Measurements from ENCODE around the gene HCFC1R1.

The HCFC1R1 gene

DNA sequence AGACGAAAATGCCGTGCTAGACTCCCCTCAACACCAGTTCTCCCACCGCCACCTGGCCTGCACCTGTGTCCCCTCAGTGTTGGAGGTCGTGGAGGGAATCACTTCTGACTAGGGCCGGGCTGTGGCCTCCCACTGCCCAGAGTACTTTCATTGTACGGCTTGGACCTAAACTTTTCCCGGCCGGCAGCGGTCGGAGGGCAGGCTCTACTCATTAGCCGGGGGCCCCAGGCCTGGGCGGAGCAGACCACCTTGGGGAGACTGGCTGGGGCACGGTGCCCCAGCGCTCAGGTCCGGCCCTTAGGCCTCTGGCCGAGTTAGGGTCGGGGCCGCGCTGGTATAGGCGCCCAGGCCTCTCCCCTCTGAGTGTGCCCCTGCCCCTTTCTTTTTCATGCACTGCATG, 6.4 kb downstream of the HCFC1R1 start:
- DNase-seq = no peak

DNA sequence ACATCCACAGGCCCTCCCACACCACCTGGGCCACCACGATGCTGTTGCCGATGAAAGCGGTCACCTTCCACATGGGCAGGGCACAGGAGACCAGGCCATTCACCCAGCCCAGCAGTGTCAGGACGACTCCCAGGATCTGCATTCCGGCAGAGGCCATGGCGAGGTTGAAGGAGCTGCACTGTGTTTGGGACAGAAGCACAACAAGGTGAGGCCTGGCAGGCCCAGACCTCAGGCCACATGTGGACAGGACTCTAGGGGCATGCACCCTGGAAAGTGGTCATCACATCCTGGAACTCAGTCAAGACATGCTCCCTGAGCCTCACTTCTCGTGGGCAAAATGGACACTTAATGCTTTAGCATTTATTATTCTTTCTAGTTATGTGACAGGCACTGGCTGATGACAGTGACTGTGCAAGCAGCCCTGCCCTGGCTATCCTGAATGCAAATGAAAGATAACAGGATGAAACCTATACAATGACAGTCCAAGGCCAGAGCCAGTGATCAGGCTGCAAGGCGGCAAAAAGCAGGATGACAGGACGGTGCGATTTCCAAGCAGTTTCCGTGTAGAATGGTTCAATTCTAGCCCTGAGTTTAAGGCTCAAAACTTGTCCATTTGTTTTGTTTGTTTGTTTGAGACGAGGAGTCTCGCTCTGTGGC, 7.7 kb downstream of the HCFC1R1 start:
- DNase-seq = no peak

DNA sequence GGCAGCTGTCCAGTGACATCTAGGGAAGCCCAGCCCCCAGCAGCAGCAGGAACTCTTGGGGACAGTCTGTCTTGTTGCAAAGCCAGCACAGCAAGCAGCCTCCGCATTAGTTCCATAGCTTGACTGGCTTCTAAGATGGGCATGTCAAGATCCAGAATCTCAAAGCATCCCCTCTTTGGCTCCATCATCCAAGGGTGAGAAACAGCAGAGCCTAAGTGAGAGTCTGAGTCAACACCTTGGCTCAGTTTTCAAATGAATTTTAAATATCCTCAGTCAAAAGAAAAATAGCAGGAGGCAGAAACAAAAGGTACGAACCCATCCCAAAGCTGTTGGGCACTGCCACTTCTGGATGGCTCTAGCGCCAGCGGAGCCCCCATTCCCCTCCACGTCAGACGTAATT, 8.8 kb downstream of the HCFC1R1 start:
- DNase-seq = no peak

DNA sequence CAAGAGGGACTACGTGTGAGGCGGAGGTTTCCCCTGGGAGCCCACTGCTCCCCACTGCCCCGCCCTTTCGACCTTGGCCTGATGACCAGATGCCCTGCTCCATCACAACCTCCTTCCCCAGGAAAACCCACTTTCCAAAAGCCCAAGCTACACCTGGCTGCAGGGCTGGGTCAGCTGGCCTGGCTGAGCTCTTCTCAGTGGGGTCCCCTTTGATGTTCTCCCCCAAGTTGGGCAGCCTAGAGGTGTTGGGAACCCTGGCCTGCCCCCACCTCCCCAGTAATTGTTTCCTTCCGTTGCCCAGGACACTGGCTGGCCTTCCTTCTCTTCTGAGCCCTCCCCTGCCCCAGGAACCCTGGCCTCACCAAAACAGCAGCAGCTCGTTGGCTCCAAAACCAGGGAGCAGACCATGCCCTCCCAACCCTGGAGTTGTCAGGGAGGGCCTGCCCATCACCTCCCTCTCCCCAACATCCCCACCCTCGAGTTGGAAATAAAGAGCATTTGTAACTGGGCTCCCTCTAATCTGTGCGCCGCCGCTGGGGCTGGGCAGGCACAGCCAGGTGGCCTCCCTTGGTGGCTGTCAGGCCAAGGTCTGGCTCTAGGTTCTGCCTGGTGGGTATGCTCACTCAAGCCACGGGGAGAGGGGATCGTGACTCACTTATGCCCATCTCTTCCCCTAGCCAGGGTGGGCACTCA, 9.6 kb downstream of the HCFC1R1 start:
- DNase-seq = no peak

DNA sequence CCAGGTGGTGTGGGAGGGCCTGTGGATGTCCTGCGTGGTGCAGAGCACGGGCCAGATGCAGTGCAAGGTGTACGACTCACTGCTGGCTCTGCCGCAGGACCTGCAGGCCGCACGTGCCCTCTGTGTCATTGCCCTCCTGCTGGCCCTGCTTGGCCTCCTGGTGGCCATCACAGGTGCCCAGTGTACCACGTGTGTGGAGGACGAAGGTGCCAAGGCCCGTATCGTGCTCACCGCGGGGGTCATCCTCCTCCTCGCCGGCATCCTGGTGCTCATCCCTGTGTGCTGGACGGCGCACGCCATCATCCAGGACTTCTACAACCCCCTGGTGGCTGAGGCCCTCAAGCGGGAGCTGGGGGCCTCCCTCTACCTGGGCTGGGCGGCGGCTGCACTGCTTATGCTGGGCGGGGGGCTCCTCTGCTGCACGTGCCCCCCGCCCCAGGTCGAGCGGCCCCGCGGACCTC, 10.2 kb downstream of the HCFC1R1 start:
- DNase-seq = no peak

DNA sequence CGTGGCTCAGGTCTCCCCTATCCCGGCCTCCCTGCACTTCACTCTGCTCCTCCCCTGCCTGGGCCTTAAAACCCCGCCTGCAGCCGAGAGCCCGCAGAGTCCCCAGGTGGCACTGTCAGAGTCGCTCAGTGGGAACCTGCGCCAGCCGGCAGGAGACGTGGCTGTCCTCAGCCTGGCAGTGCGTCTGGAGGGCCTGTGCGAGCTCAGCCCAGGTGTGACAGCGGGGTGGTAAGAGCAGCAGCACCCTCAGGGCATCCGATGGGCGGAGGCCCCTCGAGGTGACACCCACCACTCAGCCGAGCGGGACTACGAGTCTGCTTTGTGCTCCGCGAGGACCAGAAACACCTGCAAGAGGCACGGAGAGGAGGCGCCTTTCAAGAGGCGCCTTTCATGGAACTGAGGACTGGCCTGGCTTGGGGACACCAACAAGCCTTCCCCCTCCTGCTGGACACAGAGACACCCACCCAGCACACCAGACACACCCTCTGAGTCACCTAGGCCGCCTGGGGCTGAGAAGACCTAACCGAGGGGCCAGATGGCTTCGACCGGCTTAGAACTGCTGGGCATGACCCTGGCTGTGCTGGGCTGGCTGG, 10.8 kb downstream of the HCFC1R1 start, which contains the start of gene CLDN9:
TSS of gene CLDN9 (plus strand) at position 96 of the 593 bp plus-strand sequence. CDS start at position 536, 440 bp downstream.
- DNase-seq = no peak

DNA sequence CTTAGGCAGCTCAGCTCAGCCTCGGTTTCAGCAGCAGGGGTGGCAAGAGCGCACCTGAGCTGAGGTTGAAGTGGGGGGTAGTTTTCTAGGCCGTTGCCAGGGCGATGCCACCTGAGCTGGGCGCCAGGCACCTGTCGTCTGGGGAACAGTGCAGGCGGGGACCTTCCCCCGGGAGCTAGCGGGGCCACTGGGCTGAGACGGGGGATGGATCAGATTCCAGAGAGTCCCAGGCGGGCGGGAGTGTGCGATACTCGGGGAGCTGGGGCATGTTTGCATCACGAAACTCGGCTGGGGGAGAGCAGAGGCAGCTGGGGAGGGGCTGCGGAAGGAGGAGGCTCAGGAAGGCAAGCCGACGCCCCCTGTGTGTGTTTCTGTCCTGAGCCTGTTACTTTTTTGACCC, 11.5 kb downstream of the HCFC1R1 start:
- DNase-seq = no peak

DNA sequence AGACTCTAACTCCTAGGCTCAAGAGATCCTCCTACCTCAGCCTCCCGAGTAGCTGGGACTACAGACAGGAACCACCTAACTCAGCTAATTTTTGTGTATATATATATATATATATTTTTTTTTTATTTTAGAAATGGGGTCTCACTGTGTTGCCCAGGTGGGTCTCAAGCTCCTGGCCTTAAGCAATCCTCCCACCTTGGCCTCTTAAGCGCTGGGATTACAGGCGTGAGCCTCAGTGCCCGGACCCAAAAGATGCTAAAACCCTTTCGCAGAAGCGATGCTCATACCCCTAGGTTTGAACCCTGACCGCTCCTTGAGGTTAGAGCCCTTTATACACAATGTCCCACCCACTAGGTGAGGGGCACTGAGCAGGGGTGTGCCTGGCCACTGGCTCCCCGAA, 13.2 kb downstream of the HCFC1R1 start:
- no peak for DNase-seq

DNA sequence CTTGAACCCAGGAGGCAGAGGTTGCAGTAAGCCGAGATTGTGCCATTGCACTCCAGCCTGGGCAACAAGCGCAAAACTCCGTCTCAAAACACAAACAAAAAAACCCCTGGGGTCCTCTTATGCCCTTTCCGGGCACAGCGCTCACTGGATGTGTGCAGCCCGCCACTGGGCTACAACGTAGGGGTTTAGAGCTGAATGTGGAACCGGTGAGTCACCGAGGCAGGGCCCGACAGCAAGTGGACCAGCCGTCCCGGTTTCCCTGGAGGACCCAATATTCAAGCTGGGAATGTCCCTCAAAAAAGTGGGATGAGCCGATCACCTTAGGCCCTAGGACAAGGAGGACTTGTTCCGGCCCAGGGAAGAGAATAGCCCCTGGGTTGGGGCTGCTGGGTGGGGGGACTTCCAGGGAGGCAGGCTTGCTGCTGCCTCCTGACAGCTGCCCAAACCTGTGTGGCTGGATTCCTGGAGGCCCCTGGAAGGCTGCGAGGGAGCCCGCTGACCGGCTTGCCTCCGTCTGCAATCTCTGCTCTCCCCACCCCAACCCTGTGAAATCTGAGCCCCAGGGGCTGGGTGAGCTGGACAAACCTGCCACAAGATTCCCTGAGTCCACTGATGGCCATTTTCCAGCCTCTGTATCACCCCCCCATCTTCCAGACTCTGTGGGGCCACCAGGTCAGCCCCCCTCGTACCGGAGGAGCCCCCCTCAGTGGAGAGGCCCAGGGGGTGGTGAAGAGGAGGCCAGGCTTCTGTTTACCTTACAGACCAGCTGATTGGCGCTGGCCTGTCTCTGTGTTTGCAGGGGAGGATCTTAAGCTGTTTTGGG, 14.0 kb downstream of the HCFC1R1 start:
- no peak for DNase-seq

DNA sequence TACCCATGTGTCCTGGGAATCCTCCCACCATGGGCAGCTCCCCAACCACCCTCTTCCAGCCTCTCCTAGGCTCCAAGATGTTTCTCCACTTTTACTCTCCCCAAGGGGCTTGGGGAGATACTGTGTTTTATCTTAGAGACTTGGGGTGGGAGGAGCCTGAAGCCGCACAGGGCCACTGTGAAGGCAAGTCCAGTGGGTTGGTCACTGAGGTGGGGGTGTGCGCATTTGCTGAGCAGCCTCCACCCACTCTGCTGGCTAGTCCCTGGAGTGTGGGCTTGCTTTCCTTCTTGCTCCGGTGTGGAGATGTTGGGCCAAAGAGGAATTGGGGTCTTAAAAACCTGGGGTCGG, 15.1 kb downstream of the HCFC1R1 start:
- DNase-seq = no peak

DNA sequence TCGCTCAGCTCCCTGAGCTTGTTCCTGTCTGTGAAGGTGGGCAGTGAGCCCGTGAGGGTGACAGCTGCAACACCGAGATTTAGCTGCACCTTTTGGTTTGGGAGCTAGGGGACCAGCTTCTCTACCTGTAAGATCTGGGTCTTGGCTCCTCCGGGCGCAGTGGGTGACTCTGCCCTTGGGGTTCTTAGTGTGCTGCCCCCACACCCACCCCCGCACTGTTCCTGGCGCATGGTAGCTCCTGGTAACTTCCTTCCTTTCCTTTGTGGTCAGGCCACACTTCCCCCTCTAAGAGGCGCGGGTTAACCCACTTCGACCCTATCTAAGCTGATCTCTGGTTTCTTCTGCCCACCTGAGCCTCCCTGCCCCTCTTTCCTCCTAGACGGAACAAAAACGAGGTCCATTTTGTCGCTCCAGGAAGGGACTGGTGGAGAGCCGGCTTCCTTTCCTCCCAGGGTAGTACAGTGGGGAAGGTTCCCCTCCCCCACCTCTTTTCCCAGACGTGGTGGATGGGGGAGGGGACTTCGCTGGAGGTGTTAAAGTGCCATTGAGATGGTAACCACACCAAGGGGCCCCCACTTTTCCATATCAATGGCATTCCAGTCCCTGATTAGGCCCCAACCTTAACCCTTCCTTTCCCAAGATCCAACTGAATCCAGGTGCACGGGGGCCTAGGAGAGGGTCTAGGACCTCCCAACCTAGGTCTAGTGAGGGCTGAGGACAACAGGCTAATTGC, 15.6 kb downstream of the HCFC1R1 start:
- no peak for DNase-seq

DNA sequence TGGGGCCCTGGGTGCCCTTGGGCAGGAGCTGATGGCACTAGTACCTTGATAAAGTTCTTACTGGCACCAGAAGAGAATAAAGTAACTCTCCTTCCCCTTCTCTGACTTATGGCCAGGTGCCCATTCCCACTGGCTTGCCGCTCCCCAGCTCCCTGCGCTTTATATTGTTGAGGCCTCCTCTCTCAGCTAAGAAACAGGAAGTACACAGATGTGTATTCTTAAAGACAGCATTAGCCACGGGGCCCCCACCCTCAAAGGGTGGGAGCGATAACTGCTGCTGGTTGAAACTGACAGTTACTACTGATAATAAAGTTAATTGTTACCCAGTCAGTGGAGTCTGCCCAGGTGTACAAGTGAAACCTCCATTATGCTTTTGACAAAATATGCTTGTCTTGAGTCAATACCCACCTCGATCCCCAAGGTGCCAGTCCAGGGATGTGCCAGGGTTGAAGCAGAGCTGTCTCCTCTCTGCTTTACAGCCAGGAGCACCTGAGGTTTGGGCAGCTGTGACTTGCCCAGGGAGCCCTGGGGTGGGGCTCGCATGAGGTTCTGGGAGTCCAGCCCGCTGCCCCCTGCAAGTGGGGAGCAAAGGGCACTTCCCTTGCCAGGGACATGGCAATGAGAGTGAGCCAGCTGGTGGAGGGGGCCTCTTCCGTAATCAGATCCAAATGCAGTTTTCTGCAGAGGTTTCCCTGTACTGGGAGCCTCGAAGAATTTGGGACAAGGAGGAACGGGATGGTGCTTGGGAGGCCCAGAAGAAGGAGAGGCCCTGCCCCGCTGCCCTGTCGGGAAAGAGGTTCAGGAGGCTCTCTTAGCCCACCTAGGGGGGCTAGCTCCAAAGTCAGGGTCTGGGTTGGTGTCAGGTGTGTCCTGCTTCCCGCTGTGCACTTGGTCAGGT, 16.4 kb downstream of the HCFC1R1 start:
- DNase-seq = no peak

DNA sequence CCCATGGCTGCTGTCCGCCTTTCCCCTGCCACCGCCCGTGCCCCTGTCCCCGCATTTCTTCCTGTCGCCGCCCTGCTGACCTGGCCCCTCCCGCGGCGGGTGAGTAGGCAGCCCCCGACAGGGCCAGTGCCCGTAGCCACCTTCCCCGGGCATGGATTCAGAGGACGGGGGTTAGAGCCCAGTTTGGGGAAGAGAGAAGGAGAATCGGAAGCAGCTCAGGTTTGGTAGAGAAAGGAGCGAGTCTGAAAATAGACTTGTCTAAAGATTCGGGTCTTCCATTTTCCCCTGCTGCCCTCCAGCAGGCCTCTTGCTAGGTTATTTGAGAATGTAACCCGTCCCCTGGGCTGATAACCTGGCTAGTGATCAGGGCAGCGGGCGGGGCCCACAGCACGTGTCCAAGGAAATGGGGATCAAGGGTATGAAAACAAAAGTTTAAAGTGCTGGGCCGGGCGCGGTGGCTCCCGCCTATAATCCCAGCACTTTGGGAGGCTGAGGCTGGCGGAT, 18.9 kb downstream of the HCFC1R1 start:
- DNase-seq = no peak

DNA sequence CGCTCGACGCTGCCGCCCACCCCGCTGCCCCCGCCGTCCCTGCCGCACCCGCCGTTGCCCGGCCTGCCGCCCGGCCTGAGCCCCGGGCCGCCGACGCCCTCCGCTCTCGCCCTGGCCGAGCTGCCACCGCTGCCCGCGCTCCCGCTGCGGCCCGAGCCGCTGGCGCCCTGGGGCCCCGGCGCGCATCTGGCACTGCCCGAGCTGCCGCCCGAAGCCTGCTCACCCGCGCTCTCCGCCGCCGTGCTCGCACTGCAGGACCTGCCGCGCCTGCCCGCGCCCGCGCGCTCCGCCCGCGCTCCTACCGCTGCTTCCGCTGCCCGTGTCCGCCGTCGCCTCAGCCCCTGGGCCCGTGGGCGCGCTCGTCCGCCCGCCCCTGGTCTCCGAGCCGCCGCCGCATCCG, 19.4 kb downstream of the HCFC1R1 start:
- no peak for DNase-seq

DNA sequence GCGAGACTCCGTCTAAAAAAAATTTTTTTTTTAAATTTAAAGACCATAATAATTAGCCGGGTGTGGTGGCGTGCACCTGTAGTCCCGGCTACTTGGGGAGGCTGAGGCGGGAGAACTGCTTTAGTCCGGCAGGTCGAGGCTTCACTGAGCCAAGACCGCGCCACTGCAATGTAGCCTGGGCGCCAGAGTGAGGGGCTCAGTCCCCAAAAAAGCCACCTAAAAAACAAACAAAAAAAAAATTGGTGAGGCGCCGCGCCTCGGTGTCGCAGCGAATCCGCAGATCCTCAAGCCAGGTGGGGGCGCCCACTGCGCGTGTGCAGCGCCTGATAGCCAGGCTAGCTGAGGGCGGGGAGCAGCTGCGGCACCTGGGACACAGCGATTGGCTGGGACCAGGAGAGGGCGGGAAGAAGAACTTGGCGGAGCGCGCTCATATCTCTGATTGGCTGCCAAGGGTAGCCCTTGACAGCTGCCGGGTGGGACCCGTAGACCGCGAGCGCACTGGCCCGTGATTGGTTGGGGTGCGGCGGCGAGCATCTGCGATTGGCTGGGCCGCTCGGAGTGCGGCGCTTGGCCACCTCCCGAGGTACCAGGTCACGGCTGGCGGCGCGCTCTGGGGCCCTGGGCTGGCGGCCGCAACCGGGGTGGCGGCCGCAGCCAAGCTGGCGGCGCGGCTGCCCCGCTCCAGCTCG, 20.0 kb downstream of the HCFC1R1 start:
- peak; percentile 91 to 92 for DNase-seq

DNA sequence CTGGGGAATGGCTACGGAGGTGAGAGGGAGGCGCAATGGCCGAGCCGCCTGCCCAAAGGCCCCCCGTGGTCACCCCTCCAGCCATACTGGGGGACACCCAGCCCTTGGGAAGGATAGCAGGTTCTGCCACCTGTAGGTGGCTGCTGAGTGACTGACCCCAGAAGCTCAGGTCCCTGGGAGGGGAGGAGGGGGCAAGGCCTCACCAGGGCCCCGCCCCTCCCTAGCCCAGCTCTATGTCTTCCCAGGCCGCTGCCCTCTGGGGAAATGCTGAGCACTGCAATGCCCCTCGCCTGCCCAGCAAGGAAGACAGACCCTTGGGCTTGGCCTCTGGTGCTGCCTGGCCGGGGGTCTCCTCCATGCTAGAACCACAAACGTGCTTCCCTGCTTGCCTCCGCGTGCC, 22.4 kb downstream of the HCFC1R1 start:
- no peak for DNase-seq

DNA sequence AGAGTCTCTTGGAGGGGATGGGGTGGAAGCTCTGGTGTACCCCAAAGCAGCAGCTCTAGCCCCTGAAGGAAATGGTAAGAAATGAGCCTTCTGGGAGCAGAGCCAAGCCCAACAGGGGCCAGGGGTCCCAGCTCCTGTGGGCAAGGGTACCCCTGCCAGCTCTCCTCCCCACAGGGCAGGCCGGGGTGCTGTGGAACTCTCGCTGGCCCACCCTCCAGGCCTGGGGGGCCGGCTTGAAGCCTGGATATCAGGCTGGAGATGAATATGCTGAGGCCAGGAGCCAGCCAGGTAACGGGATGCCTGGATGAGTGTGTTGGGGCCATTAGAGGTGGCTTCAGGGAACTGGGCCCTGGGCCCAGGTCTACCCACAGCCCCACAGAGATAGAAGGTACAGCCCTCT, 23.2 kb downstream of the HCFC1R1 start:
- no peak for DNase-seq

DNA sequence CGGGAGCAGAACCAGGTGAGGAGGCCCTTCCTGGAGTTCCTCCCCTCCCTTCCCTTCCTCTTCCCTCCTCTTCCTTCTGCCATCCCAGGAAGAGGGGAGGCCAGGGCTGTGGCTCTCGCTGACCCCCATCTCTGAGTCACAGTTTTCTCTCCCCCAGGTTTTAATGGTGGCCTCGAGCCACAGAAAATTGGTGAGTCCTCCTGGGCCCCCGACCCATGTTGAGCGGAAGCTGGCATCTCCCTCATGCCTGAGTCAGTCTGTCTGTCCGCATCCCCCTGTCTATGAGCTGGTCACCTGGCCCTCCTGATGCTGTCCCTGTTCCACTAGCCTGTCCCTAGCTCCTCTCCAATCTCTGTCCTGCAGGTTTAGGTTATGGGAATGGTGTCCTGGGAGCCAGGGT, 23.8 kb downstream of the HCFC1R1 start:
- no peak for DNase-seq

DNA sequence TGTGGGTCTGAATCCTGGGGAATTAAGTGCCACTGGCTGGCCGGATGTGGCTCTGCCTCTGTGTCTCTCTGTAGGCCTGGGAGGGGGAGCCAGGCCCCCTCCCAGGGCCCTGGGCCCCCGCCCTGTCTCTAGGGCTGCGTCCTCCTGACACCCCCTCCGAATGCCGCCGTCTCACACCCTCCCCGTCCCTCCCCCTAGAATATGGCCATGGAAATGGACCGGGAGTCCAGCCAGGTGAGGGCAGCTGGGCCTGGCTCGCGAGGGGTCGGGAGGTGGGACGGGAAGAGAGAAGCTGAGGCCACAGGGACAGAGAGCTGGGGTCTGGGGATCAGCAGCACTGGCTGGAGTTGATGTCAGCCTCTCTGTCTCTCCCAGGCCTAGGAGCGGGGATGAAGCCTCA, 27.4 kb downstream of the HCFC1R1 start:
- DNase-seq = no peak

DNA sequence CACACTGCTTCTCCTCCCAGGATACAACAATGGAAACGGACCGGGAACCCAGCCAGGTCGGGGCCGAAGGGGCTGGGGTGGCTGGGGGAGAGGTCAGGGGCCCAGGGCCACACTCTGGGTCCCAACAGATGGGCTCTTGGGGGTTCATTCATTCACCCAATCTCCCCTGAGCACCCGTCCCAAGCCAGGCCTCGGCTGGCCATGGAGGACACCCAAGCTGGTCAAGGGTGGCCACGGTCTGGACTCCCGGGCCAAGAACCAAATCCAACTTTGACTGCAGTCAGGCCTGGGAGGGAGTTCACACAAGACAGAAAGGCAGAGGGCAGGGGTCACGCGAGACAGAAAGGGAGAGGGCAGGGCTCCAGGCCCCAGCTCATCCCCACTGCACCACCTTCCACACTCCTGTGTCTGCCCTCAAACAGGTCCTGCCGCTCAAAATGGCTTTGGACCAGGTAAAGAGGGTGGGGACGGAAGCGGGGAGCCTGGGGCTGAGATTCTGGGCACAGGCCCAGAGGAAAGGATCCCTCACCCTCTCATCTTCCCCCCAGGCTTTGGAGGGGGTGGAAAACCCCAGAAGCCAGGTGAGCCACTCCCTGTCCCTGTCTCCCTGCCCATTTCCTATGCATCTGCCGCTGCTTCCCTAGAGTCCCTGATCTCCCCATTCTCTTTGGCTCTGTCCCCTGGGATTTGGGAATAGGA, 31.2 kb downstream of the HCFC1R1 start:
- no peak for DNase-seq
